Left ventricle myocardium inferior (tissue), 1 donor: ENCODE data around the gene HMX3. TPM values are rescaled to one million over a fixed set of nuclear protein-coding genes. Genes with fewer than 3 reads are reported as not detected.

Experiments
- DNase-seq: peaks from one replicate; pipeline ENCODE4 v3.0.0-alpha.2; 2020
- H3K27ac ChIP-seq: fragments of 200-600 bp; replicated peaks from 2 replicates; pipeline ENCODE4 v1.8.0; 2021
- H3K27me3 ChIP-seq: fragments of 200-600 bp; 2 replicates; pipeline ENCODE4 v1.8.0; 2021; ENCODE audit warnings: low read depth
- H3K36me3 ChIP-seq: fragments of 200-600 bp; 2 replicates; pipeline ENCODE4 v1.8.0; 2021
- H3K4me1 ChIP-seq: fragments of 200-600 bp; 2 replicates; pipeline ENCODE4 v1.8.0; 2021
- H3K4me3 ChIP-seq: fragments of 200-600 bp; 2 replicates; pipeline ENCODE4 v1.8.0; 2021; ENCODE audit warnings: mild to moderate bottlenecking, moderate library complexity
- H3K9me3 ChIP-seq: fragments of 200-600 bp; replicated peaks from 2 replicates; pipeline ENCODE4 v1.8.0; 2021
- CTCF ChIP-seq: fragments of 200-600 bp; IDR thresholded peaks from 2 replicates; pipeline ENCODE4 v1.8.0; 2021; ENCODE audit warnings: antibody characterized with exemption, mild to moderate bottlenecking, borderline replicate concordance
- intact Hi-C: fragments of 100-400 bp; cut with micrococcal nuclease; formaldehyde crosslinking; loops from one replicate; pipeline ENCODE4 v1.11.0; 2022
- total RNA-seq: library from RNA; stranded (reverse); fragmentation: NEBNext Ultra II Directional; extraction: Animal tissue kit (Norgen Biotek cat#: 25700); gene quantifications from one replicate; pipeline ENCODE4 v1.2.1, GENCODE V29; 2021
- donor health status: DM: no; HTN: yes; CAD: no; lungs with severe emphysema.

Gene HMX3
- total RNA-seq, 1 donor from 2014 or later = not detected

- H3K4me1 ChIP-seq = peaks cover 43% of the 10 kb centered on the region
- DNase-seq = no peak
- peaks cover 100% of the 10 kb centered on the region for H3K27me3 ChIP-seq
- H3K27ac ChIP-seq = no peak overlapping the region
- H3K36me3 ChIP-seq = no peaks in the 10 kb centered on the region
- no peak for TF ChIP-seq CTCF
- intact Hi-C loops = no loop called here
- no peak overlapping the region for H3K4me3 ChIP-seq
- no peaks in the 10 kb centered on the region for H3K9me3 ChIP-seq
Measured at GRCh38 chr10:123143162-123143824, 7.5 kb downstream of the HMX3 start.

GRCh38 chr10:123143825-123144168 lies 8.0 kb downstream of the HMX3 start:
- Histone ChIP-seq H3K9me3 (no peaks in the 10 kb centered on the region), H3K4me1 (peaks cover 48% of the 10 kb centered on the region), H3K36me3 (no peaks in the 10 kb centered on the region), H3K27me3 (peaks cover 100% of the 10 kb centered on the region), H3K27ac (no peak overlapping the region), H3K4me3 (no peak overlapping the region)
- TF ChIP-seq CTCF = no peak
- no peak for DNase-seq
- intact Hi-C loops = no loop called here

DNA sequence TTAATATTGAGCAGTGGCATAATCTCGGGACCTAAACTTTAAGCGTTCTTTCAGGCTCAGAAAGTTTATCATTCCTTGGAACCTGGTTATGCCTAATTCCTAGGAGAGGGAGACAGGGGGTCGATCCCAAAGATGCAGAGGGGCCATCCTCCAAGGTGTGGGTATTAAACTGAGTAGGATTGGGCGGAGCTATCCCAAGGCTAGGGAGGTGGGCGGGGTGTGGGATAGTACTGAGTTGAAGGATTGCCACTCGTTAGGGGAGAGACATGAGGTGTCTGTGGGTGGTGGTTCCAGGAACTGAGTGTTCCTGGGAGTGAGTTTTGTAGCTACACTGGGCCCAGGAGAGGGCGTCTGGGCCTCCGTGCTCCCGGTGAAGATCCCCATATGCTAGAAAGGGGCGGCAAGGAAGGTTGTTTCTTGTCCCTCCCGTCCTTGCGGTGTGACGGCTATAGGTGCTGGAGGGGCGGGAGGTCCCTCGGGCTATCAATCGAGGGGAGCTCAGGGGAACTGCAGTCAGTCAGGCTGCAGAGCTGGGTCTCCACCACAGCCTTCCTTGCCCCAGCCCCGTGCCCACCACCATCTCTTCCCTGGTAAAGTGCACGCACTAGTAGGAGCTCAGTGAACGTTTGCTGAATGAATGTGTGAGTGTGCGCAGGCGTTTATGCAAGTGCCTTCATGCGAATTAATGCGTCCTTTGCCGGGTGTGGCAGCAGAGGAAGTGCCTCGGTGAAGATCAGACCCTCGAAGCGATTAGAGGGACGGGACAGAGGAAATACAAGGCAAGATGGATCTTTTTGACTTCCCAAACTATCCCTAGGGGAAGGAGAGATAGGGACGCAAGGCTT lies 9.1 kb downstream of the HMX3 start:
- Histone ChIP-seq H3K36me3 (no peaks in the 10 kb centered on the region), H3K4me1 (peaks cover 50% of the 10 kb centered on the region), H3K4me3 (no peak overlapping the region), H3K27ac (no peak overlapping the region), H3K27me3 (peaks cover 100% of the 10 kb centered on the region), H3K9me3 (no peaks in the 10 kb centered on the region)
- no peak for TF ChIP-seq CTCF
- intact Hi-C loops = no loop called here
- DNase-seq = no peak

DNA sequence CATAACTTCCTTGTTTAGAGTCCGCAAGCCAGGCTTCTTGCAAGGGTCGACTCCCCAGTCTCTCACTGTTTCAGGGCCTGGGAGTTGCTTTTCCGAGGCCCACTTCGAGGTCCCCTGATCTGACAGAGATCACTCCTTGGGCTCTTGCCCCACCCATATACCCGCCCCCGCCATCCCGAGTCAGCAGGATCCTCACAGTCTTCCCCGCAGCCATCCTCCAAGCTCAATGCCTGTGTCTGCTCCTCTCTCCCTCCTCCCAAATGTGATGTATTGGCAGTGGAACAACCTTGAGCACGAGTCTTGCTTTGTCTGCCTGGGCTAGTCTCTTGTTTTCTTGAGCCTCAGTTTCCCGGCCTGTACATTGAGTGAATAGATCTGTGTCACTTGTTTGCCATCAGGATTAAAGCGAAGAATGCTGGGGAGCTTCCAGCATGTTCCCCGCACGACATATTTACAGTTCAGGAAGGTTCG lies 9.8 kb downstream of the HMX3 start:
- Histone ChIP-seq H3K4me1 (peaks cover 53% of the 10 kb centered on the region), H3K27me3 (peaks cover 100% of the 10 kb centered on the region), H3K36me3 (no peaks in the 10 kb centered on the region), H3K9me3 (no peaks in the 10 kb centered on the region), H3K27ac (no peak overlapping the region), H3K4me3 (no peak overlapping the region)
- TF ChIP-seq CTCF = no peak
- DNase-seq = no peak
- intact Hi-C loops = no loop called here

GRCh38 chr10:123146013-123146893 lies 10.5 kb downstream of the HMX3 start:
- H3K4me1 ChIP-seq = peaks cover 59% of the 10 kb centered on the region
- no peak for DNase-seq
- H3K27ac ChIP-seq = no peak overlapping the region
- no peak for TF ChIP-seq CTCF
- peak overlapping the region; percentile 8 for H3K4me3 ChIP-seq
- H3K9me3 ChIP-seq = no peaks in the 10 kb centered on the region
- peaks cover 100% of the 10 kb centered on the region for H3K27me3 ChIP-seq
- intact Hi-C loops = no loop called here
- H3K36me3 ChIP-seq = no peaks in the 10 kb centered on the region
